ENCODE data around the gene IFITM10. TPM values are rescaled to one million over a fixed set of nuclear protein-coding genes. Genes with fewer than 3 reads are reported as not detected.
"Not testable (repeated sequence)": the region's sequence is repeated elsewhere in the genome, so short reads cannot be mapped to it uniquely, and the experiment has no call there.

The IFITM10 gene
- polyA plus RNA-seq, 2 donors = 0.73 to 1.1 TPM

GRCh38 chr11:1684886-1685874, 65.2 kb downstream of the IFITM10 start:
- not testable (repeated sequence) for H3K4me1 ChIP-seq (ENCODE audit: control insufficient read depth in 2 of 2, insufficient read depth in 2 of 2, low read length in 1 of 2); H3K27ac ChIP-seq (ENCODE audit: low read depth in 2 of 2, low read length in 1 of 2); H3K36me3 ChIP-seq (ENCODE audit: control insufficient read depth in 2 of 2, insufficient read depth in 2 of 2, low read length in 1 of 2); H3K27me3 ChIP-seq (ENCODE audit: control insufficient read depth in 1 of 2, insufficient read depth in 2 of 2, low read length in 2 of 2); H3K4me3 ChIP-seq (ENCODE audit: low read depth in 1 of 2, low read length in 2 of 2); H3K9me3 ChIP-seq (ENCODE audit: control insufficient read depth in 2 of 2, insufficient read depth in 1 of 2, low read depth in 1 of 2, low read length in 1 of 2)
- 81 to 83% methylated on average over 11 to 15 of the region's 18 CpGs for WGBS, 2 donors

DNA sequence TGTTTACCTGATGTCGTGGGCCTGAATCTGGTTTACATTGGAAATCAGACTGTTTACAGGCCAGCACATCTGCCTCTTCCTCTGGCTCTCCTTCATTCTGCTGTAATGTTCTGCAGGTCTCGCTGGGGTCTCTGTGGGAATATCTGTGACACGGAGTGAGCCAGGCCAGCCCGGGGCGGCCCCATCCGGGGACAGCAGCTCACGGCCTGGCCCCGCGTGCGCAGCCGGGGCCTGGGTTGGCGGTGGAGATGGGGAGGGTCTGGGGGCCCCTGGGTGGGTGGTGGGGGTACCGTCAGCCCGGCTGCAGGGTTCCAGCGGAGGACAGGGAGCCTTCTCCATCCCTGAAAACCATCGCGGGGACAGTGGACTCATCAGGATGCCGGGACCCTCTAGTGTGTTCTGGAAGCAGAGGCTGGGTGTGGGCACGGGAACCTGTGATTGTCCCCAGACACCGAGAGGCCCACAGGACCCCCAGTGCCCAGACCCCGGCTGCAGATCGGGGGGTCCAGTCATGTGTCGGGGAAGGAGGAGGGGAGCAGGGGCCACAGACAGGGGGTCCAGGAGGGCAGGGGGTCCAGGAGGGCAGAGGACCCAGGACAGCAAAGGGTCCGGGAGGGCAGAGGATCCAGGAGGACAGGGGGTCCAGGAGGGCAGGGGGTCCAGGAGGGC, 66.4 kb downstream of the IFITM10 start:
- WGBS, 2 donors = 79 to 85% methylated on average over 11 to 17 of the region's 24 CpGs
- not testable (repeated sequence) for H3K9me3 ChIP-seq (ENCODE audit: control insufficient read depth in 2 of 2, insufficient read depth in 1 of 2, low read depth in 1 of 2, low read length in 1 of 2)

GRCh38 chr11:1683216-1683615, 67.2 kb downstream of the IFITM10 start:
- not testable (repeated sequence) for H3K27me3 ChIP-seq (ENCODE audit: control insufficient read depth in 1 of 2, insufficient read depth in 2 of 2, low read length in 2 of 2); H3K36me3 ChIP-seq (ENCODE audit: control insufficient read depth in 2 of 2, insufficient read depth in 2 of 2, low read length in 1 of 2); H3K27ac ChIP-seq (ENCODE audit: low read depth in 2 of 2, low read length in 1 of 2); H3K9me3 ChIP-seq (ENCODE audit: control insufficient read depth in 2 of 2, insufficient read depth in 1 of 2, low read depth in 1 of 2, low read length in 1 of 2); H3K4me3 ChIP-seq (ENCODE audit: low read depth in 1 of 2, low read length in 2 of 2); H3K4me1 ChIP-seq (ENCODE audit: control insufficient read depth in 2 of 2, insufficient read depth in 2 of 2, low read length in 1 of 2)
- WGBS, 2 donors = 79 to 84% methylated on average over 15 to 19 of the region's 19 CpGs

More for the DNA sequence above, 66.4 kb downstream of the IFITM10 start:
- not testable (repeated sequence) for H3K4me1 ChIP-seq (ENCODE audit: control insufficient read depth in 2 of 2, insufficient read depth in 2 of 2, low read length in 1 of 2); H3K36me3 ChIP-seq (ENCODE audit: control insufficient read depth in 2 of 2, insufficient read depth in 2 of 2, low read length in 1 of 2); H3K4me3 ChIP-seq (ENCODE audit: low read depth in 1 of 2, low read length in 2 of 2); H3K27ac ChIP-seq (ENCODE audit: low read depth in 2 of 2, low read length in 1 of 2); H3K27me3 ChIP-seq (ENCODE audit: control insufficient read depth in 1 of 2, insufficient read depth in 2 of 2, low read length in 2 of 2)

Other genes starting within 250 kb of the IFITM10 start
- gene DUSP8, start 178.3 kb downstream of the IFITM10 start, polyA plus RNA-seq = under 1 TPM; 0.69 to 0.84 TPM
- gene KRTAP5-1, start 165.3 kb downstream of the IFITM10 start, polyA plus RNA-seq = not detected
- gene KRTAP5-2, start 152.3 kb downstream of the IFITM10 start, polyA plus RNA-seq = not detected
- gene KRTAP5-3, start 142.1 kb downstream of the IFITM10 start, polyA plus RNA-seq = not detected
- not detected for gene KRTAP5-4, start 128.5 kb downstream of the IFITM10 start, polyA plus RNA-seq
- not detected for gene KRTAP5-5, start 120.8 kb downstream of the IFITM10 start, polyA plus RNA-seq
- not detected for gene KRTAP5-6, start 53.4 kb downstream of the IFITM10 start, polyA plus RNA-seq
- gene CTSD, start 13.3 kb upstream of the IFITM10 start, polyA plus RNA-seq = 100 to 1,000 TPM; 273 to 284 TPM
- 100 to 1,000 TPM in 1 of 2 donors, 10 to 100 TPM in 1; 38.9 to 360 TPM for gene SYT8, start 84.4 kb upstream of the IFITM10 start, polyA plus RNA-seq
- gene TNNI2, start 88.4 kb upstream of the IFITM10 start, polyA plus RNA-seq = 100 to 1,000 TPM in 1 of 2 donors, 1 to 10 TPM in 1; 9.8 to 166 TPM
- 100 to 1,000 TPM in 1 of 2 donors, 10 to 100 TPM in 1; 23.7 to 130 TPM for gene LSP1, start 102.5 kb upstream of the IFITM10 start, polyA plus RNA-seq
- under 1 TPM; 0.02 to 0.43 TPM for gene PRR33, start 141.3 kb upstream of the IFITM10 start, polyA plus RNA-seq
- 1 to 10 TPM; 1.7 to 7.1 TPM for gene TNNT3, start 169.1 kb upstream of the IFITM10 start, polyA plus RNA-seq
- 100 to 1,000 TPM in 1 of 2 donors, 10 to 100 TPM in 1; 95.5 to 163 TPM for gene MRPL23, start 196.7 kb upstream of the IFITM10 start, polyA plus RNA-seq
- 100 to 1,000 TPM in 1 of 2 donors, 10 to 100 TPM in 1; 47.6 to 177 TPM for gene H19, start 247.2 kb upstream of the IFITM10 start, polyA plus RNA-seq